Activated CD8-positive, alpha-beta T cell treated with anti-CD3 and anti-CD28 coated beads for 36 hours (primary cell): ENCODE results near the gene PREX1. TPM values are rescaled to one million over a fixed set of nuclear protein-coding genes. Genes with fewer than 3 reads are reported as not detected.

Experiments
- ATAC-seq: fragments of 200-7000 bp; cut with Tn5 transposase; one replicate; pipeline ENCODE4 v1.10.0; 2021; ENCODE audit warnings: mild to moderate bottlenecking, moderate library complexity
- CTCF ChIA-PET: fragments of 350-600 bp; sonication (Branson Sonifier 250); formaldehyde crosslinking; loops from one replicate; lab custom pipeline; 2021; ENCODE audit warnings: antibody characterized with exemption; lab: Charles Lee
- POLR2A ChIA-PET: fragments of 350-600 bp; sonication (Branson Sonifier 250); formaldehyde crosslinking; loops from one replicate; lab custom pipeline; 2021; ENCODE audit warnings: antibody characterized with exemption; lab: Charles Lee
- DNase-seq: peaks from one replicate; pipeline ENCODE4 v3.0.0-alpha.2; 2020
- H3K27ac Mint-ChIP-seq: one replicate; pipeline ENCODE4 v1.8.0; 2021; ENCODE audit warnings: mild to moderate bottlenecking, mixed read lengths
- H3K27me3 Mint-ChIP-seq: one replicate; pipeline ENCODE4 v1.8.0; 2021; ENCODE audit warnings: mixed read lengths
- H3K36me3 Mint-ChIP-seq: one replicate; pipeline ENCODE4 v1.8.0; 2021; ENCODE audit warnings: low read depth, mixed read lengths
- H3K4me1 Mint-ChIP-seq: one replicate; pipeline ENCODE4 v1.8.0; 2021; ENCODE audit warnings: low read depth, mixed read lengths
- H3K4me3 Mint-ChIP-seq: one replicate; pipeline ENCODE4 v1.8.0; 2021; ENCODE audit warnings: mild to moderate bottlenecking, moderate library complexity, mixed read lengths
- H3K9me3 Mint-ChIP-seq: one replicate; pipeline ENCODE4 v1.8.0; 2021; ENCODE audit warnings: mixed read lengths
- intact Hi-C: fragments of 100-400 bp; cut with micrococcal nuclease; formaldehyde crosslinking; loops from one replicate; pipeline ENCODE4 v1.10.0; 2022
- total RNA-seq, 2 experiments: library from RNA; stranded (reverse); gene quantifications; one replicate each; pipeline ENCODE4 v1.2.3, GENCODE V29; 2021
- TF ChIP-seq, protein P1 (sequence below): fragments of 200-600 bp; IDR thresholded peaks from one replicate; pipeline ENCODE4 v1.8.0; 2022; ENCODE audit warnings: antibody characterized with exemption, mild to moderate bottlenecking

PREX1 gene
- total RNA-seq, 2 experiments from 2014 or later = 79.7 to 80.5 TPM

DNA sequence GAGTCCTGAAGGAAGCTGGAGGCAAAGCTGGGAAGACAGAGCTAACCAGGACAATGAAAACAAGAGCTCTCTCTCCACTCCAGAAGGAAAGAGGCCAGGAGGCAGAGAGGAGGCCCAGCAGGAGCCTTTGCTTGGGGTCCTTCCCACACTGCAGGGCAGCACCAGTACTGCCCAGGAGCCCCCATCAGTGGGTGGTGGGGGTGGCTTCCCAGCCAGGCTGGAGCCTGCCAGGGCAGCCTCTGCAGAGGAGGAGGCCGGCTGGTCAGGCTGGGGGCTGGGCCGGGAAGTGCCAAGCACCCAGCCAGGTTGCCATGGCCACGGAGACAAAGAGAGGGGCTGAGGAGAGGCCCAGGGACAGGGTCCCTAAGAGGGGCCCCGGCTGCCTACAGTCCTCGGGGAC is 33.4 kb downstream of the PREX1 start:
- TF ChIP-seq, protein P1, sequence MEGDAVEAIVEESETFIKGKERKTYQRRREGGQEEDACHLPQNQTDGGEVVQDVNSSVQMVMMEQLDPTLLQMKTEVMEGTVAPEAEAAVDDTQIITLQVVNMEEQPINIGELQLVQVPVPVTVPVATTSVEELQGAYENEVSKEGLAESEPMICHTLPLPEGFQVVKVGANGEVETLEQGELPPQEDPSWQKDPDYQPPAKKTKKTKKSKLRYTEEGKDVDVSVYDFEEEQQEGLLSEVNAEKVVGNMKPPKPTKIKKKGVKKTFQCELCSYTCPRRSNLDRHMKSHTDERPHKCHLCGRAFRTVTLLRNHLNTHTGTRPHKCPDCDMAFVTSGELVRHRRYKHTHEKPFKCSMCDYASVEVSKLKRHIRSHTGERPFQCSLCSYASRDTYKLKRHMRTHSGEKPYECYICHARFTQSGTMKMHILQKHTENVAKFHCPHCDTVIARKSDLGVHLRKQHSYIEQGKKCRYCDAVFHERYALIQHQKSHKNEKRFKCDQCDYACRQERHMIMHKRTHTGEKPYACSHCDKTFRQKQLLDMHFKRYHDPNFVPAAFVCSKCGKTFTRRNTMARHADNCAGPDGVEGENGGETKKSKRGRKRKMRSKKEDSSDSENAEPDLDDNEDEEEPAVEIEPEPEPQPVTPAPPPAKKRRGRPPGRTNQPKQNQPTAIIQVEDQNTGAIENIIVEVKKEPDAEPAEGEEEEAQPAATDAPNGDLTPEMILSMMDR = no peak
- no peaks in the 10 kb centered on the region for H3K9me3 Mint-ChIP-seq
- CTCF ChIA-PET = interaction anchor here (0.6 to 1.5 kb wide), 2 partner anchors 24 to 235 kb away, joined by 3 read pairs; no protein-coding TSS in a partner anchor
- intact Hi-C loops = no loop called here
- H3K4me1 Mint-ChIP-seq = peaks cover 66% of the 10 kb centered on the region
- H3K4me3 Mint-ChIP-seq = no peak overlapping the region
- H3K27me3 Mint-ChIP-seq = no peaks in the 10 kb centered on the region
- DNase-seq (no peak), ATAC-seq (no peak)
- peak overlapping the region; percentile 35 for H3K27ac Mint-ChIP-seq
- H3K36me3 Mint-ChIP-seq = peaks cover 5% of the 10 kb centered on the region
- POLR2A ChIA-PET = no interaction called here

DNA sequence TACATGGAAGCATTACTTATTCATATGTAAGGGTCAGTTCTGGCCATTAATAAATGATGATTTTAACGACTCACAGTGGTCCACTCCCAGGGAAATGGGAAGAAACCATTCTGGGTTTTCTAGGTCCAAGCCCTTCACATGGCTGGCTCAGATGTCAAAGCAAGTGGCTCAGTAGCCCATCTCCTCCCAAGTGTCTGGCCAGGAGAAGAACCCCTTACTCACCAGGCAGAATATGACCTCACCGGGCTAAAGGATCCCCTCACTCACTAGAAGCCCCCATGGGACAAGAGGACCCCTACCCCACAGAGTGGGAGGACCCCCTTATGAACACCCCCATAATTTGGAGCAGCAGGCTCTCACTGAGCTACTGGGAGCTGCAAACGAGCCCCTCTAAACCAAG is 34.0 kb downstream of the PREX1 start:
- intact Hi-C loops = no loop called here
- no peaks in the 10 kb centered on the region for H3K27me3 Mint-ChIP-seq
- POLR2A ChIA-PET = no interaction called here
- TF ChIP-seq, protein P1 = no peak
- H3K27ac Mint-ChIP-seq = no peak overlapping the region
- DNase-seq (no peak), ATAC-seq (no peak)
- CTCF ChIA-PET = interaction anchor here (1.5 kb wide), 1 partner anchor 24 kb away, joined by 3 read pairs; no protein-coding TSS in a partner anchor
- no peak overlapping the region for H3K4me3 Mint-ChIP-seq
- H3K9me3 Mint-ChIP-seq = no peaks in the 10 kb centered on the region
- H3K4me1 Mint-ChIP-seq = peaks cover 68% of the 10 kb centered on the region
- peaks cover 10% of the 10 kb centered on the region for H3K36me3 Mint-ChIP-seq

DNA sequence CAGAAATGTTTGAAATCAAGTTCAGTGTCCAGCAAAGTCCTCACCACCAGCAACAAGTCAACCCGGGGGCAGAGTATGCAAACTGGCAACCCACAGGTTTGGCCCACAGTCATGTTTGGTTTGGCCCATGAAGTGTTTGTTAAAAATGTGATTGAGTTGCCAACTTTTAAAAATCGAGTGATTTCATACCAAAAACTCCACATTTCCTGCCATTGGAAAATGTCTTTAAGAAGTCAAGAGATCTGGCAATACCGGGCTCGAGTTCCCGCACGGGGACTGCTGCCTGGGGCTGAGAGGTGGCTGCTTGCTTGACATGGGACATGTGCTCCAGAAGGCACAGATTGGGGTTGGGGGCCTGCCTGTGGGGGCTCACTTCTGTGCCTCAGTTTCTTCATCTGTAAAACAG is 36.1 kb downstream of the PREX1 start:
- Mint-ChIP-seq H3K36me3 (peaks cover 22% of the 10 kb centered on the region), H3K4me1 (peaks cover 74% of the 10 kb centered on the region), H3K4me3 (no peak overlapping the region), H3K27me3 (no peaks in the 10 kb centered on the region), H3K27ac (peak overlapping the region; percentile 28), H3K9me3 (peaks cover 3% of the 10 kb centered on the region)
- ChIA-PET CTCF (interaction anchor here (0.9 to 1.1 kb wide), 4 partner anchors 14 to 171 kb away, joined by 3 to 4 read pairs (median 3); no protein-coding TSS in a partner anchor), POLR2A (interaction anchor here (0.8 to 6.0 kb wide), 4 partner anchors 11 to 134 kb away, joined by 3 to 48 read pairs (median 4); no protein-coding TSS in a partner anchor)
- ATAC-seq (no peak), DNase-seq (no peak)
- intact Hi-C loops = no loop called here
- TF ChIP-seq, protein P1 = no peak

DNA sequence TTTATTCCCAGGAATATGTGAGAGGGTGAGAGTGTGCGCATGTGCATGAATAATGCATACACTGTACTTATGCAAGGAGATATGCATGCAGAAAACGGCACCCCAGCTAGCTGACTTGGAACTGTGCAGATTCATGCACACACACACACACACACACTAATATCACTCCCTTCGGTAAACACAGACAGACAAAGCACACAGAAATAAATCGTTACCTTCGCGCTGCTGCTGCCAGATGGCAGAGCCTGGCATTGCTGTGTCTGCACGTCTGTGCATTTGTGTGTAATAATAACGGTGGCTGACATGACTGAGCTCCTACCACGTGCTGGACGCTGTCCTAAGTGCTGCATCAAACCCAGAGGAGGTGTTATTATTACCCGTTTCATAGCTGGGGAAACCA is 36.8 kb downstream of the PREX1 start:
- Mint-ChIP-seq H3K9me3 (peaks cover 3% of the 10 kb centered on the region), H3K4me1 (peaks cover 74% of the 10 kb centered on the region), H3K36me3 (peaks cover 22% of the 10 kb centered on the region), H3K4me3 (no peak overlapping the region), H3K27me3 (no peaks in the 10 kb centered on the region), H3K27ac (no peak overlapping the region)
- DNase-seq (no peak), ATAC-seq (no peak)
- TF ChIP-seq, protein P1 = no peak
- CTCF ChIA-PET = interaction anchor here (1.0 to 1.1 kb wide), 3 partner anchors 15 to 119 kb away, joined by 3 read pairs; no protein-coding TSS in a partner anchor
- POLR2A ChIA-PET = interaction anchor here (1.3 to 6.0 kb wide), 2 partner anchors 11 to 56 kb away, joined by 3 to 48 read pairs; no protein-coding TSS in a partner anchor
- intact Hi-C loops = no loop called here

DNA sequence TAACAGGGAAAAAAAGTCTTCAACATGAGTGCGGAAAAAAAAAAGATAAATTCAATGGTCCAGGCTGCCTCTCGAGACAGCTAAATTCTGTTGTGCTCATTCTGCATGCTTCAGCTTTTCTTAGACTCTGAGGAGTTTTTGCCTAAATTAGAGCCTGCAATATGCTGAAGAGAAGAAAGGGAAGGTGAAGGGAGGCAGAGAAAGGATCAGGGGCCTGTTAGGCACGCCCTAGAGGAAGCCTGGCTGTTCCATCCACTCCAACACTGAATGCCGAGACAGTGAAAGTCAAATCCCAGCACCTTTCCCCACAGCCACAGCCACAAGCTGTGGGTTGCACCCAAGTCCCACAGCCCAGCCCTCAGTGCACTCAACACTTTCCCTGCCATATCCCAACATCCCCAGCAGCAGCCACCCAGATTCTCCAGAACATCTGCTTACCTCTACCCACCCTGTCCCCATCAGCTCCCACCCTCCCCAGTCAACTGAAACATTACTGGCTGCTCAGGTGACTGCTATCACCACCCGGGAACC is 37.3 kb downstream of the PREX1 start:
- peak overlapping the region; percentile 66 for H3K27ac Mint-ChIP-seq
- DNase-seq (no peak), ATAC-seq (no peak)
- CTCF ChIA-PET = interaction anchor here (1.0 to 1.1 kb wide), 3 partner anchors 16 to 119 kb away, joined by 3 read pairs; no protein-coding TSS in a partner anchor
- H3K4me1 Mint-ChIP-seq = peaks cover 69% of the 10 kb centered on the region
- H3K9me3 Mint-ChIP-seq = peaks cover 3% of the 10 kb centered on the region
- no peak overlapping the region for H3K4me3 Mint-ChIP-seq
- peaks cover 26% of the 10 kb centered on the region for H3K36me3 Mint-ChIP-seq
- TF ChIP-seq, protein P1 = no peak
- H3K27me3 Mint-ChIP-seq = no peaks in the 10 kb centered on the region
- POLR2A ChIA-PET = interaction anchor here (1.3 to 6.0 kb wide), 2 partner anchors 12 to 56 kb away, joined by 3 to 48 read pairs; no protein-coding TSS in a partner anchor
- intact Hi-C loops = no loop called here
